ENCODE data around the gene PEPD. TPM values are rescaled to one million over a fixed set of nuclear protein-coding genes. Genes with fewer than 3 reads are reported as not detected.

The PEPD gene
- total and polyA plus RNA-seq, 2 of the 4 experiments (the other 2 are of a cell fraction), result 36.7 to 88.4 TPM

- Histone ChIP-seq H2BK5ac (ENCODE audit: low read depth, low read length, poor library complexity, severe bottlenecking) (no peak overlapping the region), H3K9me1 (ENCODE audit: insufficient read depth, low read length) (peaks cover 5% of the 10 kb centered on the region; the same call in 1 of the 2 replicates), H3K9ac (ENCODE audit: low read depth, low read length) (no peak overlapping the region), H3K56ac (ENCODE audit: extremely low read depth, insufficient read depth, low read length) (no peak overlapping the region), H3K79me1 (ENCODE audit: low read depth in 1 of 2, low read length in 2 of 2) (no peaks in the 10 kb centered on the region), H2BK120ac (ENCODE audit: low read depth, low read length) (no peak overlapping the region), H3K14ac (replicated peaks; ENCODE audit: low read depth, low read length) (no peak overlapping the region), H2BK20ac (ENCODE audit: low read depth, low read length) (no peak overlapping the region), H3K27me3 (ENCODE audit: control insufficient read depth, insufficient read depth, low read length) (no peaks in the 10 kb centered on the region), H3K4me3 (ENCODE audit: insufficient read depth, low read depth, low read length) (no peak overlapping the region), H4K20me1 (ENCODE audit: insufficient read depth, low read length) (no peaks in the 10 kb centered on the region), H4K91ac (ENCODE audit: insufficient read depth, low read depth, low read length) (no peak overlapping the region), H2BK15ac (ENCODE audit: low read depth, low read length) (no peak overlapping the region), H3K27ac (ENCODE audit: insufficient read depth, low read length) (no peak overlapping the region), H4K8ac (ENCODE audit: low read depth in 2 of 2, low read length in 2 of 2) (no peak overlapping the region), H3K18ac (ENCODE audit: low read depth, low read length) (no peak overlapping the region), H3K9me3 (ENCODE audit: control insufficient read depth, insufficient read depth, low read length) (no peaks in the 10 kb centered on the region), H3K4me1 (ENCODE audit: control insufficient read depth, insufficient read depth, low read length) (peaks cover 6% of the 10 kb centered on the region; the same call in 1 of the 2 replicates), H3K23ac (ENCODE audit: low read depth, low read length) (no peak overlapping the region), H4K5ac (ENCODE audit: low read depth, low read length) (no peak overlapping the region), H3K4me2 (ENCODE audit: low read depth, low read length) (no peak overlapping the region), H3K36me3 (ENCODE audit: control insufficient read depth, insufficient read depth, low read length) (no peaks in the 10 kb centered on the region), H2AFZ (replicated peaks; ENCODE audit: low read length, poor library complexity) (no peak overlapping the region), H2AK5ac (ENCODE audit: low read depth, low read length) (no peak overlapping the region), H3K4ac (ENCODE audit: low read depth, low read length) (no peak overlapping the region), H2AK9ac (replicated peaks; ENCODE audit: low read depth, low read length, poor library complexity) (no peak overlapping the region)
- ChIA-PET POLR2A (ENCODE audit: unreplicated experiment) (no interaction called here), CTCF (interaction anchor here (0.8 kb wide), 1 partner anchor 361 kb away, joined by 3 read pairs; no protein-coding TSS in a partner anchor)
- intact Hi-C loops (cut with micrococcal nuclease) (no loop called here), in situ Hi-C loops (cut with MboI; ENCODE audit: low sequenced_read_pairs) (no loop called here), dilution Hi-C loops (cut with HindIII; ENCODE audit: low sequenced_read_pairs, unreplicated experiment) (no loop called here)
- TF ChIP-seq POLR2A (IDR thresholded peaks at IDR 0.05; ENCODE audit: low read depth, low read length) (no peak), RCOR1 (IDR thresholded peaks at IDR 0.05; ENCODE audit: insufficient replicate concordance, low read length) (no peak), ELK1 (IDR thresholded peaks at IDR 0.05; ENCODE audit: borderline replicate concordance, low read depth, low read length) (no peak)
- no peak for ATAC-seq (ENCODE audit: low read depth)
- BruUV-seq (replicated peaks), result no TSS peak
- no peak for DNase-seq
- 85% methylated on average over 5 of the region's 22 CpGs; no CpG with 5 or more reads in 1 of the 2 experiments for WGBS, 2 experiments (ENCODE audit: extremely low coverage in 2 of 2, insufficient read length in 1 of 2)
Observed at GRCh38 chr19:33434069-33434885, 87.3 kb downstream of the PEPD start.
